T47D (cell line): ENCODE measurements around the gene SMC5.

Source experiments
- DNase-seq, 2 experiments: peaks; one replicate each; pipeline versions ENCODE4 v3.0.0 to v3.0.0-alpha.2; 2011 to 2012; ENCODE audit warnings: low read depth in 1 of 2, low spot score in 1 of 2
- JUND ChIP-seq: IDR thresholded peaks from 2 replicates; pipeline ENCODE4 v1.6.1; 2012; ENCODE audit warnings: low read depth
- in situ Hi-C: cut with HindIII; loops from 2 replicates; pipeline ENCODE4 v1.10.0; 2016; ENCODE audit warnings: low sequenced_read_pairs, low pct_unique_long_range_greater_than_20kb

SMC5 gene

GRCh38 chr9:70404261-70404660, 145.5 kb downstream of the SMC5 start:
- in situ Hi-C loops = no loop called here
- TF ChIP-seq JUND = no peak
- DNase-seq = no peak
